ENCODE results near the gene SMTN. TPM values are rescaled to one million over a fixed set of nuclear protein-coding genes. Genes with fewer than 3 reads are reported as not detected.

The SMTN gene
- total and polyA plus RNA-seq, 10 of the 15 experiments (the other 5 are each of a cell fraction or from before 2014, with no cell fraction given), result 0.92 to 21.9 (median 4.8) TPM

- no peak overlapping the region for H3K9ac ChIP-seq (ENCODE audit: control insufficient read depth, insufficient read depth, low read length)
- CTCF ChIA-PET, result no interaction called here
- POLR2A ChIA-PET, result no interaction called here
- TF ChIP-seq BCL3 (IDR thresholded peaks at IDR 0.05; ENCODE audit: borderline replicate concordance, insufficient read depth, low read depth, low read length, poor library complexity, severe bottlenecking), result no peak
- no peak for TF ChIP-seq SMARCA5 (IDR thresholded peaks at IDR 0.05)
- no peak for TF ChIP-seq GABPA (IDR thresholded peaks at IDR 0.05; ENCODE audit: low read depth)
- TF ChIP-seq HDAC6 (IDR thresholded peaks at IDR 0.05; ENCODE audit: unreplicated experiment), result no peak
- TF ChIP-seq WRNIP1 (IDR thresholded peaks at IDR 0.05; ENCODE audit: borderline replicate concordance, low read depth, low read length), result no peak
- TF ChIP-seq ZNF687 (IDR thresholded peaks at IDR 0.05), result no peak
- TF ChIP-seq RELA (IDR thresholded peaks at IDR 0.05; ENCODE audit: borderline replicate concordance, partially characterized antibody), result no peak
- TF ChIP-seq RBBP5 (conservative IDR thresholded peaks at IDR 0.05), result no peak
- no peak for TF ChIP-seq RAD51 (IDR thresholded peaks at IDR 0.05)
- no peak for TF ChIP-seq YY1 (IDR thresholded peaks at IDR 0.05; ENCODE audit: low read depth, low read length)
- no peak for TF ChIP-seq TCF3 (IDR thresholded peaks at IDR 0.05; ENCODE audit: borderline replicate concordance, insufficient read depth, low read depth, low read length)
- no peak for TF ChIP-seq REST (IDR thresholded peaks at IDR 0.05; ENCODE audit: low read depth, low read length)
- no peak for TF ChIP-seq POU2F2 (IDR thresholded peaks at IDR 0.05; ENCODE audit: borderline replicate concordance, low read depth, low read length)
- TF ChIP-seq SRF (IDR thresholded peaks at IDR 0.05; ENCODE audit: low read depth in 2 of 2, low read length in 2 of 2), result no peak
- no peak overlapping the region for H2AFZ ChIP-seq (ENCODE audit: control insufficient read depth, low read depth, low read length)
- RAD21 ChIA-PET (ENCODE audit: unreplicated experiment), result no interaction called here
- SMC1A ChIA-PET (ENCODE audit: uncharacterized antibody, unreplicated experiment), result no interaction called here
- no peaks in the 10 kb centered on the region for H3K9me3 ChIP-seq (replicated peaks; ENCODE audit: control insufficient read depth, insufficient read depth, low read length)
- DNase-seq (ENCODE audit: low read depth, low spot score) (no peak), ATAC-seq (no peak), FAIRE-seq (no peak)
- intact Hi-C loops (cut with micrococcal nuclease; ENCODE audit: unreplicated experiment), result no loop called here
- H3K4me2 ChIP-seq (ENCODE audit: control insufficient read depth, insufficient read depth), result no peak overlapping the region
- BruUV-seq (replicated peaks), result no TSS peak
- H3K79me2 ChIP-seq (ENCODE audit: control insufficient read depth, insufficient read depth, low read length), result no peaks in the 10 kb centered on the region
- no peak overlapping the region for H3K27ac ChIP-seq (ENCODE audit: control insufficient read depth, insufficient read depth)
- H3K4me3 ChIP-seq, result no peak overlapping the region
- no peaks in the 10 kb centered on the region for H3K36me3 ChIP-seq (ENCODE audit: control insufficient read depth in 2 of 2, insufficient read depth in 2 of 2, low read length in 1 of 2)
- in situ Hi-C loops (cut with MboI), result no loop called here
- no peaks in the 10 kb centered on the region for H3K4me1 ChIP-seq (ENCODE audit: control insufficient read depth, insufficient read depth, low read length)
- H4K20me1 ChIP-seq (ENCODE audit: control insufficient read depth, insufficient read depth), result no peaks in the 10 kb centered on the region
- 72% methylated on average over 4 of the region's 4 CpGs for WGBS (ENCODE audit: insufficient coverage, insufficient replicate concordance, low lambda C conversion rate, missing lambda C conversion rate)
- no peaks in the 10 kb centered on the region for H3K27me3 ChIP-seq (replicated peaks in 1 of 2; ENCODE audit: control insufficient read depth in 2 of 2, insufficient read depth in 2 of 2, low read length in 1 of 2)
Measured at GRCh38 chr22:31121403-31121802, 40.3 kb downstream of the SMTN start.
